CD4-positive, alpha-beta T cell treated with Interleukin-17A for 1 hour (primary cell): Measurements from ENCODE around the gene SYT1.

Experiments
- DNase-seq: peaks from one replicate; pipeline ENCODE4 v3.0.0-alpha.2; 2020

The SYT1 gene

GRCh38 chr12:79301181-79301580, 436.6 kb downstream of the SYT1 start:
- DNase-seq = no peak

GRCh38 chr12:79302162-79302814, 437.7 kb downstream of the SYT1 start:
- no peak for DNase-seq

GRCh38 chr12:79307340-79307739, 442.8 kb downstream of the SYT1 start:
- DNase-seq = no peak

GRCh38 chr12:79309039-79309438, 444.5 kb downstream of the SYT1 start:
- DNase-seq = no peak

GRCh38 chr12:79317179-79317847, 452.7 kb downstream of the SYT1 start:
- no peak for DNase-seq

- DNase-seq = no peak
Observed at GRCh38 chr12:79322905-79323304, 458.3 kb downstream of the SYT1 start.

- DNase-seq = no peak
Observed at GRCh38 chr12:79324571-79324970, 460.0 kb downstream of the SYT1 start.

- no peak for DNase-seq
Observed at GRCh38 chr12:79326222-79326621, 461.6 kb downstream of the SYT1 start.

- no peak for DNase-seq
Observed at GRCh38 chr12:79326663-79327062, 462.1 kb downstream of the SYT1 start.

GRCh38 chr12:79327465-79327864, 462.9 kb downstream of the SYT1 start:
- DNase-seq = no peak

GRCh38 chr12:79329933-79330332, 465.4 kb downstream of the SYT1 start:
- no peak for DNase-seq

- no peak for DNase-seq
Observed at GRCh38 chr12:79331870-79332269, 467.3 kb downstream of the SYT1 start.

GRCh38 chr12:79333144-79333543, 468.6 kb downstream of the SYT1 start:
- no peak for DNase-seq

GRCh38 chr12:79337662-79338290, 473.2 kb downstream of the SYT1 start:
- no peak for DNase-seq

GRCh38 chr12:79344855-79345847, 480.6 kb downstream of the SYT1 start:
- DNase-seq = no peak

- DNase-seq = no peak
Observed at GRCh38 chr12:79347866-79348265, 483.3 kb downstream of the SYT1 start.

GRCh38 chr12:79351251-79351650, 486.7 kb downstream of the SYT1 start:
- DNase-seq = no peak

- no peak for DNase-seq
Observed at GRCh38 chr12:79356216-79356615, 491.6 kb downstream of the SYT1 start.

GRCh38 chr12:79357048-79357447, 492.5 kb downstream of the SYT1 start:
- DNase-seq = no peak

GRCh38 chr12:79358716-79359300, 494.2 kb downstream of the SYT1 start:
- DNase-seq = no peak

- no peak for DNase-seq
Observed at GRCh38 chr12:79360286-79360685, 495.7 kb downstream of the SYT1 start.

- no peak for DNase-seq
Observed at GRCh38 chr12:79360936-79361335, 496.4 kb downstream of the SYT1 start.

GRCh38 chr12:79364197-79364596, 499.6 kb downstream of the SYT1 start:
- DNase-seq = no peak
